Upper lobe of left lung (tissue), 6 donors: ENCODE results near the gene CYLD. TPM values are rescaled to one million over a fixed set of nuclear protein-coding genes. Genes with fewer than 3 reads are reported as not detected.

Experiments
- ATAC-seq, 2 donors: fragments of 200-7000 bp; cut with Tn5 transposase; one replicate each; pipeline ENCODE4 v1.9.1; 2022; ENCODE audit warnings: mild to moderate bottlenecking in 2 of 2, moderate library complexity in 2 of 2; ENCODE audit not compliant: low FRiP score in 2 of 2
- DNase-seq, 2 donors: peaks; one replicate each; pipeline ENCODE4 v3.0.0-alpha.2; 2019 to 2020
- H3K27ac ChIP-seq, 4 donors: fragments of 200-600 bp; sonication (generic); one replicate each; pipeline ENCODE4 v1.5.1; 2016 to 2019
- H3K27me3 ChIP-seq, 4 donors: fragments of 200-600 bp; sonication (generic); one replicate each; pipeline ENCODE4 v1.5.1; 2017 to 2019
- H3K36me3 ChIP-seq, 4 donors: fragments of 200-600 bp; sonication (generic); one replicate each; pipeline ENCODE4 v1.5.1; 2016 to 2019
- H3K4me1 ChIP-seq, 4 donors: fragments of 200-600 bp; sonication (generic); one replicate each; pipeline ENCODE4 v1.5.1; 2018 to 2019
- H3K4me3 ChIP-seq, 4 donors: fragments of 200-600 bp; sonication (generic); one replicate each; pipeline ENCODE4 v1.5.1; 2017 to 2019; ENCODE audit warnings: mild to moderate bottlenecking in 2 of 4, moderate library complexity in 1 of 4
- H3K9me3 ChIP-seq, 4 donors: fragments of 200-600 bp; sonication (generic); one replicate each; pipeline ENCODE4 v1.5.1; 2018 to 2019
- CTCF ChIP-seq, 6 experiments: fragments of 450-650 bp in 4 of 6; fragments of 200-600 bp in 2 of 6; sonication (generic) in 2 of 6; IDR thresholded peaks; one replicate each; pipeline ENCODE4 v1.5.1; 2016 to 2019; ENCODE audit warnings: antibody characterized with exemption in 6 of 6
- EP300 ChIP-seq, 4 donors: sonication (generic); formaldehyde crosslinking; IDR thresholded peaks; one replicate each; pipeline ENCODE4 v1.5.1; 2017; ENCODE audit warnings: antibody characterized with exemption in 4 of 4, control low read depth in 2 of 4
- POLR2A ChIP-seq, 4 donors: fragments of 450-650 bp; IDR thresholded peaks; one replicate each; pipeline ENCODE4 v1.5.1; 2016 to 2017; ENCODE audit warnings: antibody characterized with exemption in 4 of 4, mild to moderate bottlenecking in 2 of 4
- POLR2AphosphoS5 ChIP-seq, 2 donors: sonication (generic); formaldehyde crosslinking; IDR thresholded peaks; one replicate each; pipeline ENCODE4 v1.5.1; 2017; ENCODE audit warnings: antibody characterized with exemption in 2 of 2
- WGBS, 2 donors: methylation state at CpG; one replicate each; pipeline ENCODE4 v1.1.5; 2017 to 2018; 5-methylcytosine and 5-hydroxymethylcytosine counted together
- small RNA-seq, 4 donors: library from RNA; depleted of rRNA; stranded (forward); fragments of <200 nt; gene quantifications; one replicate each; pipeline ENCODE3, GENCODE V24; 2016
- total RNA-seq, 6 donors: library from RNA; depleted of rRNA in 4 of 6; stranded (reverse); fragments of >200 nt in 4 of 6; gene quantifications; one replicate each; pipeline versions ENCODE4 v1.1.0 to v1.2.1, GENCODE V29; 2016 to 2021
- donor health status: DM: no; HTN: no; CAD: no; lungs with moderate emphysema.
- donor health status: DM: no; HTN: yes; CAD: no; lungs with severe emphysema.

Gene CYLD
- total RNA-seq, 6 donors from 2014 or later = 25.5 to 72.1 (median 46.1) TPM

DNA sequence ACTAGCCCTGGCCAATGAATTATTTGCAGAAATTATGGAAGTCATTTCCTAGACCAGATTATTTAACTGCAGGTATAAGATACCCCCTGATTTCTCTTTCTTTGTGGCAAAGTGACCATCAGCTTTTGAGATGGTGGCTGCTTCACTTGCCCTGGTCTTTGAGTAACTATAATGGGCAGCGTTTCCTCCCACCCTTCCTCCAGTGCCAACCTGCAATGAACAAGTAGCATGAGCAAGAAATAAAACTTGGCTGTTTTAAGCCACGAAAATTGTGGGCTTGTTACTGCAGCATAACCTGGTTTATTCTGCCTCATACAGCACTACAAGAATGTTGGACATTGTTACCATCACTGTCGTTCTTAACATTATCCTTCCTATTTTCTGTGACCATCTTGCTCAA, 105.3 kb downstream of the CYLD start:
- Histone ChIP-seq H3K4me3 (no peak overlapping the region), H3K9me3 (no peaks in the 10 kb centered on the region), H3K36me3 (no peaks in the 10 kb centered on the region), H3K27me3 (peaks cover 0 to under 1% (median 0%) of the 10 kb centered on the region in 4 donors), H3K4me1 (no peaks in the 10 kb centered on the region), H3K27ac (no peak overlapping the region)
- ATAC-seq (no peak), DNase-seq (no peak)
- TF ChIP-seq POLR2AphosphoS5 (IDR thresholded peaks at IDR 0.05) (no peak), POLR2A (IDR thresholded peaks at IDR 0.05) (no peak), CTCF (IDR thresholded peaks at IDR 0.05) (no peak), EP300 (IDR thresholded peaks at IDR 0.05) (no peak)
- WGBS, 2 donors = 68 to 77% methylated on average over 3 of the region's 3 CpGs

GRCh38 chr16:50848755-50849514, 107.0 kb downstream of the CYLD start:
- H3K27me3 ChIP-seq = no peaks in the 10 kb centered on the region
- no peak for ATAC-seq
- TF ChIP-seq CTCF (IDR thresholded peaks at IDR 0.05) (no peak), EP300 (IDR thresholded peaks at IDR 0.05) (no peak), POLR2A (IDR thresholded peaks at IDR 0.05) (no peak), POLR2AphosphoS5 (IDR thresholded peaks at IDR 0.05) (no peak)

More at GRCh38 chr16:50848755-50849514, 107.0 kb downstream of the CYLD start:
- Histone ChIP-seq H3K4me1 (no peaks in the 10 kb centered on the region), H3K4me3 (no peak overlapping the region), H3K36me3 (no peaks in the 10 kb centered on the region), H3K9me3 (no peaks in the 10 kb centered on the region), H3K27ac (no peak overlapping the region)
- 74 to 80% methylated on average over 7 of the region's 7 CpGs for WGBS, 2 donors
- DNase-seq = no peak

Small RNA genes within 50 kb of the gene (small RNA-seq; reads per million reads assigned to genes)
- gene MIR3181 = 0 to 1.7 (median 0.03) reads per million in 4 donors

Other genes with a start within 250 kb of the CYLD start
- 10 to 100 TPM in 5 of 6 donors, 1 to 10 TPM in 1; 9.9 to 59.7 (median 21.4) TPM for gene NKD1, start 193.7 kb upstream of the CYLD start, total RNA-seq
- 10 to 100 TPM in 4 of 6 donors, 1 to 10 TPM in 2; 3.2 to 16.9 (median 13.2) TPM for gene SNX20, start 60.8 kb upstream of the CYLD start, total RNA-seq
- 10 to 100 TPM in 5 of 6 donors, 1 to 10 TPM in 1; 8.5 to 27.2 (median 11.2) TPM for gene NOD2, start 48.5 kb upstream of the CYLD start, total RNA-seq